WERI-Rb-1 (cell line): ENCODE results near the gene WDR6.
A peak's percentile ranks its signal among the peaks of the same experiment; 100 is the strongest.

ENCODE experiments used
- DNase-seq: peaks from one replicate; pipeline ENCODE4 v3.0.0-alpha.2; 2020
- H3K27ac ChIP-seq: fragments of 250-450 bp; sonication (Bioruptor Pico); 2 replicates; pipeline ENCODE4 v1.5.1; 2020; ENCODE audit warnings: mild to moderate bottlenecking, moderate library complexity
- H3K27me3 ChIP-seq: fragments of 250-450 bp; sonication (Bioruptor Pico); 2 replicates; pipeline ENCODE4 v1.5.1; 2021; ENCODE audit warnings: mild to moderate bottlenecking, low read depth, moderate library complexity; ENCODE audit not compliant: insufficient read depth, severe bottlenecking
- H3K36me3 ChIP-seq: fragments of 250-450 bp; sonication (Bioruptor Pico); 2 replicates; pipeline ENCODE4 v1.5.1; 2020; ENCODE audit warnings: mild to moderate bottlenecking, moderate library complexity
- H3K4me3 ChIP-seq: 2 replicates; pipeline ENCODE4 v1.5.1; 2011; ENCODE audit warnings: low read depth, mild to moderate bottlenecking, control low read depth, low read length
- H3K9me3 ChIP-seq: fragments of 250-450 bp; sonication (Bioruptor Pico); 2 replicates; pipeline ENCODE4 v1.5.1; 2021; ENCODE audit warnings: mild to moderate bottlenecking, moderate library complexity; ENCODE audit not compliant: severe bottlenecking
- CTCF ChIP-seq: IDR thresholded peaks from 2 replicates; pipeline ENCODE4 v1.5.1; 2011; ENCODE audit warnings: low read depth, mild to moderate bottlenecking, control low read depth, inconsistent platforms, low read length

Gene WDR6

GRCh38 chr3:49012441-49013017 lies 5.3 kb downstream of the WDR6 start:
- H3K9me3 ChIP-seq, result no peaks in the 10 kb centered on the region
- DNase-seq, result no peak
- H3K36me3 ChIP-seq, result peaks cover 71% of the 10 kb centered on the region
- TF ChIP-seq CTCF, result no peak
- H3K27ac ChIP-seq, result no peak overlapping the region
- no peaks in the 10 kb centered on the region for H3K27me3 ChIP-seq
- H3K4me3 ChIP-seq, result no peak overlapping the region

- H3K27me3 ChIP-seq, result no peaks in the 10 kb centered on the region
- no peaks in the 10 kb centered on the region for H3K9me3 ChIP-seq
- H3K36me3 ChIP-seq, result peaks cover 69% of the 10 kb centered on the region
- no peak overlapping the region for H3K27ac ChIP-seq
- no peak overlapping the region for H3K4me3 ChIP-seq
- no peak for TF ChIP-seq CTCF
- DNase-seq, result no peak
Observed at GRCh38 chr3:49013113-49013737, 6.0 kb downstream of the WDR6 start.

GRCh38 chr3:49013738-49014660 lies 6.8 kb downstream of the WDR6 start:
- Histone ChIP-seq H3K4me3 (no peak overlapping the region), H3K9me3 (no peaks in the 10 kb centered on the region), H3K27ac (no peak overlapping the region), H3K36me3 (peaks cover 62% of the 10 kb centered on the region), H3K27me3 (no peaks in the 10 kb centered on the region)
- peak; percentile 77 for DNase-seq
- peak; percentile 83 for TF ChIP-seq CTCF

- no peak for TF ChIP-seq CTCF
- H3K4me3 ChIP-seq, result no peak overlapping the region
- no peaks in the 10 kb centered on the region for H3K27me3 ChIP-seq
- H3K9me3 ChIP-seq, result no peaks in the 10 kb centered on the region
- no peak overlapping the region for H3K27ac ChIP-seq
- no peak for DNase-seq
- H3K36me3 ChIP-seq, result peaks cover 53% of the 10 kb centered on the region
Observed at GRCh38 chr3:49015072-49015471, 7.9 kb downstream of the WDR6 start.

GRCh38 chr3:49015765-49016164 lies 8.6 kb downstream of the WDR6 start:
- Histone ChIP-seq H3K4me3 (no peak overlapping the region), H3K36me3 (peaks cover 52% of the 10 kb centered on the region), H3K27ac (no peak overlapping the region), H3K9me3 (no peaks in the 10 kb centered on the region), H3K27me3 (no peaks in the 10 kb centered on the region)
- TF ChIP-seq CTCF, result no peak
- DNase-seq, result no peak
